ENCODE data around the gene GPC6. TPM values are rescaled to one million over a fixed set of nuclear protein-coding genes. Genes with fewer than 3 reads are reported as not detected.

Gene GPC6
- total and polyA plus RNA-seq, 9 of the 15 experiments (the other 6 are each of a cell fraction or from before 2014, with no cell fraction given), result under 0.01 to 0.20 (median 0.01) TPM; not detected in 4

- ATAC-seq (no peak), FAIRE-seq (no peak), DNase-seq (ENCODE audit: extremely low read depth in 1 of 4, low spot score in 3 of 4) (no peak)
- no peaks in the 10 kb centered on the region for H3K9me1 ChIP-seq (ENCODE audit: control insufficient read depth, insufficient read depth, low read length)
- no peaks in the 10 kb centered on the region for H3K9me3 ChIP-seq (replicated peaks; ENCODE audit: control insufficient read depth, insufficient read depth, low read depth, low read length)
- no peaks in the 10 kb centered on the region for H3K4me1 ChIP-seq (replicated peaks in 1 of 2; ENCODE audit: control insufficient read depth in 2 of 2, insufficient read depth in 2 of 2, low read length in 2 of 2)
- no peak overlapping the region for H3K27ac ChIP-seq (ENCODE audit: extremely low read depth, low read depth, low read length)
- intact Hi-C loops (cut with micrococcal nuclease) (no loop called here), in situ Hi-C loops (cut with MboI) (no loop called here)
- no peaks in the 10 kb centered on the region for H3K79me2 ChIP-seq (ENCODE audit: control insufficient read depth, insufficient read depth, low read length)
- no TSS peak for BruUV-seq (replicated peaks)
- POLR2A ChIA-PET, result no interaction called here
- H3K27me3 ChIP-seq (ENCODE audit: control insufficient read depth in 2 of 2, insufficient read depth in 2 of 2, low read length in 2 of 2), result no peaks in the 10 kb centered on the region
- H4K20me1 ChIP-seq (replicated peaks; ENCODE audit: control insufficient read depth, insufficient read depth, low read length), result no peaks in the 10 kb centered on the region
- no peaks in the 10 kb centered on the region for H3K36me3 ChIP-seq (ENCODE audit: control insufficient read depth, insufficient read depth, low read length)
- H3K9ac ChIP-seq (ENCODE audit: insufficient read depth in 1 of 2, low read depth in 2 of 2, low read length in 2 of 2), result no peak overlapping the region
- CTCF ChIA-PET (ENCODE audit: low intra/inter-chr PET ratio), result no interaction called here
- TF ChIP-seq PHTF2 (CRISPR knock-in tag; IDR thresholded peaks at IDR 0.05), result no peak
- TF ChIP-seq PRMT5 (CRISPR knock-in tag; IDR thresholded peaks at IDR 0.05), result no peak
- no peak for TF ChIP-seq BACH1 (tag; IDR thresholded peaks at IDR 0.05)
- no peak for TF ChIP-seq MCM7 (IDR thresholded peaks at IDR 0.05)
- TF ChIP-seq FOXJ3 (CRISPR knock-in tag; IDR thresholded peaks at IDR 0.05), result no peak
- H3K4me3 ChIP-seq, result no peak overlapping the region
- 14% methylated on average over 2 of the region's 2 CpGs for WGBS (ENCODE audit: insufficient coverage, low coverage, missing lambda C conversion rate)
- H3K4me2 ChIP-seq (ENCODE audit: insufficient read depth, low read length), result no peak overlapping the region
- no peak overlapping the region for H2AFZ ChIP-seq (ENCODE audit: low read depth, low read length)
Observed at GRCh38 chr13:93964146-93964512, 737.5 kb downstream of the GPC6 start.

GRCh38 chr13:93965587-93965986 is 739.0 kb downstream of the GPC6 start:
- no peaks in the 10 kb centered on the region for H4K20me1 ChIP-seq (replicated peaks; ENCODE audit: control insufficient read depth, insufficient read depth, low read length)
- in situ Hi-C loops (cut with MboI), result no loop called here
- ChIA-PET CTCF (ENCODE audit: low intra/inter-chr PET ratio) (no interaction called here), POLR2A (no interaction called here)
- H3K79me2 ChIP-seq (ENCODE audit: control insufficient read depth, insufficient read depth, low read length), result no peaks in the 10 kb centered on the region
- no peaks in the 10 kb centered on the region for H3K36me3 ChIP-seq (ENCODE audit: control insufficient read depth, insufficient read depth, low read length)
- ATAC-seq, result no peak
- FAIRE-seq, result no peak
- H3K27ac ChIP-seq (ENCODE audit: extremely low read depth, low read depth, low read length), result no peak overlapping the region
- no peaks in the 10 kb centered on the region for H3K27me3 ChIP-seq (ENCODE audit: control insufficient read depth in 2 of 2, insufficient read depth in 2 of 2, low read length in 2 of 2)
- no peaks in the 10 kb centered on the region for H3K9me3 ChIP-seq (replicated peaks; ENCODE audit: control insufficient read depth, insufficient read depth, low read depth, low read length)
- no peaks in the 10 kb centered on the region for H3K4me1 ChIP-seq (replicated peaks in 1 of 2; ENCODE audit: control insufficient read depth in 2 of 2, insufficient read depth in 2 of 2, low read length in 2 of 2)
- no peak overlapping the region for H3K9ac ChIP-seq (ENCODE audit: insufficient read depth in 1 of 2, low read depth in 2 of 2, low read length in 2 of 2)
- H3K4me2 ChIP-seq (ENCODE audit: insufficient read depth, low read length), result no peak overlapping the region
- BruUV-seq (replicated peaks), result no TSS peak
- WGBS (ENCODE audit: insufficient coverage, low coverage, missing lambda C conversion rate), result 5% methylated on average over 3 of the region's 3 CpGs
- no peak for DNase-seq (ENCODE audit: extremely low read depth in 1 of 4, low spot score in 3 of 4)
- H2AFZ ChIP-seq (ENCODE audit: low read depth, low read length), result no peak overlapping the region
- no peaks in the 10 kb centered on the region for H3K9me1 ChIP-seq (ENCODE audit: control insufficient read depth, insufficient read depth, low read length)
- no peak overlapping the region for H3K4me3 ChIP-seq
- intact Hi-C loops (cut with micrococcal nuclease), result no loop called here
- TF ChIP-seq, protein P1, sequence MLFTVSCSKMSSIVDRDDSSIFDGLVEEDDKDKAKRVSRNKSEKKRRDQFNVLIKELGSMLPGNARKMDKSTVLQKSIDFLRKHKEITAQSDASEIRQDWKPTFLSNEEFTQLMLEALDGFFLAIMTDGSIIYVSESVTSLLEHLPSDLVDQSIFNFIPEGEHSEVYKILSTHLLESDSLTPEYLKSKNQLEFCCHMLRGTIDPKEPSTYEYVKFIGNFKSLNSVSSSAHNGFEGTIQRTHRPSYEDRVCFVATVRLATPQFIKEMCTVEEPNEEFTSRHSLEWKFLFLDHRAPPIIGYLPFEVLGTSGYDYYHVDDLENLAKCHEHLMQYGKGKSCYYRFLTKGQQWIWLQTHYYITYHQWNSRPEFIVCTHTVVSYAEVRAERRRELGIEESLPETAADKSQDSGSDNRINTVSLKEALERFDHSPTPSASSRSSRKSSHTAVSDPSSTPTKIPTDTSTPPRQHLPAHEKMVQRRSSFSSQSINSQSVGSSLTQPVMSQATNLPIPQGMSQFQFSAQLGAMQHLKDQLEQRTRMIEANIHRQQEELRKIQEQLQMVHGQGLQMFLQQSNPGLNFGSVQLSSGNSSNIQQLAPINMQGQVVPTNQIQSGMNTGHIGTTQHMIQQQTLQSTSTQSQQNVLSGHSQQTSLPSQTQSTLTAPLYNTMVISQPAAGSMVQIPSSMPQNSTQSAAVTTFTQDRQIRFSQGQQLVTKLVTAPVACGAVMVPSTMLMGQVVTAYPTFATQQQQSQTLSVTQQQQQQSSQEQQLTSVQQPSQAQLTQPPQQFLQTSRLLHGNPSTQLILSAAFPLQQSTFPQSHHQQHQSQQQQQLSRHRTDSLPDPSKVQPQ (CRISPR knock-in tag; IDR thresholded peaks at IDR 0.05; ENCODE audit: borderline replicate concordance), result no peak
- TF ChIP-seq MYNN (IDR thresholded peaks at IDR 0.05), result no peak
- no peak for TF ChIP-seq MYNN (CRISPR knock-in tag; IDR thresholded peaks at IDR 0.05)
- no peak for TF ChIP-seq HDAC1 (IDR thresholded peaks at IDR 0.05)
- no peak for TF ChIP-seq HES1 (IDR thresholded peaks at IDR 0.05; ENCODE audit: low read depth)
- no peak for TF ChIP-seq E4F1 (CRISPR knock-in tag; IDR thresholded peaks at IDR 0.05; ENCODE audit: borderline replicate concordance)
- no peak for TF ChIP-seq MYC (IDR thresholded peaks at IDR 0.05; ENCODE audit: low read depth, low read length)
- no peak for TF ChIP-seq MYC (CRISPR knock-in tag; IDR thresholded peaks at IDR 0.05; ENCODE audit: borderline replicate concordance, low read depth)
